Measurements from ENCODE around the gene INAFM2. TPM values are rescaled to one million over a fixed set of nuclear protein-coding genes. Genes with fewer than 3 reads are reported as not detected.
A peak's percentile ranks its signal among the peaks of the same experiment; 100 is the strongest.

INAFM2 gene
- total RNA-seq, 2 experiments from 2014 or later, result 15.0 to 16.9 TPM

- H3K27me3 Mint-ChIP-seq, result no peaks in the 10 kb centered on the region
- H3K4me3 Mint-ChIP-seq, result peak overlapping the region; percentile 95
- intact Hi-C loops (cut with micrococcal nuclease), result loop anchor here (1.0 kb wide), 1 partner anchor 31 kb away; no protein-coding TSS in a partner anchor
- POLR2A ChIA-PET, result interaction anchor here (1.3 to 4.1 kb wide), 4 partner anchors 13 to 33 kb away, joined by 4 to 37 read pairs (median 17); partner anchors contain the start of genes ANKRD63 and INAFM2
- DNase-seq (peak; percentile 80), ATAC-seq (peak; percentile 37)
- TF ChIP-seq, protein P1, sequence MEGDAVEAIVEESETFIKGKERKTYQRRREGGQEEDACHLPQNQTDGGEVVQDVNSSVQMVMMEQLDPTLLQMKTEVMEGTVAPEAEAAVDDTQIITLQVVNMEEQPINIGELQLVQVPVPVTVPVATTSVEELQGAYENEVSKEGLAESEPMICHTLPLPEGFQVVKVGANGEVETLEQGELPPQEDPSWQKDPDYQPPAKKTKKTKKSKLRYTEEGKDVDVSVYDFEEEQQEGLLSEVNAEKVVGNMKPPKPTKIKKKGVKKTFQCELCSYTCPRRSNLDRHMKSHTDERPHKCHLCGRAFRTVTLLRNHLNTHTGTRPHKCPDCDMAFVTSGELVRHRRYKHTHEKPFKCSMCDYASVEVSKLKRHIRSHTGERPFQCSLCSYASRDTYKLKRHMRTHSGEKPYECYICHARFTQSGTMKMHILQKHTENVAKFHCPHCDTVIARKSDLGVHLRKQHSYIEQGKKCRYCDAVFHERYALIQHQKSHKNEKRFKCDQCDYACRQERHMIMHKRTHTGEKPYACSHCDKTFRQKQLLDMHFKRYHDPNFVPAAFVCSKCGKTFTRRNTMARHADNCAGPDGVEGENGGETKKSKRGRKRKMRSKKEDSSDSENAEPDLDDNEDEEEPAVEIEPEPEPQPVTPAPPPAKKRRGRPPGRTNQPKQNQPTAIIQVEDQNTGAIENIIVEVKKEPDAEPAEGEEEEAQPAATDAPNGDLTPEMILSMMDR (IDR thresholded peaks at IDR 0.05), result peak; percentile 93
- no peaks in the 10 kb centered on the region for H3K9me3 Mint-ChIP-seq
- H3K4me1 Mint-ChIP-seq (ENCODE audit: low read depth), result peaks cover 40% of the 10 kb centered on the region
- no peaks in the 10 kb centered on the region for H3K36me3 Mint-ChIP-seq (ENCODE audit: low read depth)
- peak overlapping the region; percentile 97 for H3K27ac Mint-ChIP-seq
- CTCF ChIA-PET, result interaction anchor here (0.6 to 23.8 kb wide), 37 partner anchors 9 to 269 kb away, joined by 3 to 595 read pairs (median 4); partner anchors contain the start of genes ANKRD63, BAHD1, CCDC9B and INAFM2
These were observed 13.2 kb upstream of the INAFM2 start for GRCh38 chr15:40310001-40310959.

GRCh38 chr15:40310993-40311392, 12.5 kb upstream of the INAFM2 start:
- H3K4me1 Mint-ChIP-seq (ENCODE audit: low read depth), result peaks cover 37% of the 10 kb centered on the region
- H3K9me3 Mint-ChIP-seq, result no peaks in the 10 kb centered on the region
- ATAC-seq, result no peak
- H3K36me3 Mint-ChIP-seq (ENCODE audit: low read depth), result no peaks in the 10 kb centered on the region
- intact Hi-C loops (cut with micrococcal nuclease), result loop anchor here (1.0 kb wide), 1 partner anchor 32 kb away; no protein-coding TSS in a partner anchor
- POLR2A ChIA-PET, result interaction anchor here (3.9 kb wide), 1 partner anchor 33 kb away, joined by 22 read pairs; no protein-coding TSS in a partner anchor
- no peak overlapping the region for H3K4me3 Mint-ChIP-seq
- no peak for DNase-seq
- no peaks in the 10 kb centered on the region for H3K27me3 Mint-ChIP-seq
- no peak overlapping the region for H3K27ac Mint-ChIP-seq
- TF ChIP-seq, protein P1 (IDR thresholded peaks at IDR 0.05), result no peak
- CTCF ChIA-PET, result interaction anchor here (0.7 to 23.8 kb wide), 16 partner anchors 10 to 271 kb away, joined by 3 to 595 read pairs (median 8); partner anchors contain the start of genes ANKRD63, CCDC9B and INAFM2

- TF ChIP-seq, protein P1 (IDR thresholded peaks at IDR 0.05), result no peak
- no peaks in the 10 kb centered on the region for H3K9me3 Mint-ChIP-seq
- H3K36me3 Mint-ChIP-seq (ENCODE audit: low read depth), result no peaks in the 10 kb centered on the region
- ATAC-seq, result no peak
- H3K4me3 Mint-ChIP-seq, result no peak overlapping the region
- no peak overlapping the region for H3K27ac Mint-ChIP-seq
- H3K27me3 Mint-ChIP-seq, result no peaks in the 10 kb centered on the region
- ChIA-PET POLR2A (interaction anchor here (0.9 to 1.4 kb wide), 3 partner anchors 13 to 273 kb away, joined by 3 to 5 read pairs (median 4); partner anchors contain the start of gene SRP14), CTCF (interaction anchor here (1.3 to 23.8 kb wide), 9 partner anchors 8 to 273 kb away, joined by 3 to 595 read pairs (median 8); partner anchors contain the start of genes CCDC9B and INAFM2)
- no peak for DNase-seq
- H3K4me1 Mint-ChIP-seq (ENCODE audit: low read depth), result peaks cover 30% of the 10 kb centered on the region
- intact Hi-C loops (cut with micrococcal nuclease), result no loop called here
These were observed 10.9 kb upstream of the INAFM2 start for GRCh38 chr15:40312370-40313158.

- TF ChIP-seq, protein P1 (IDR thresholded peaks at IDR 0.05), result no peak
- Mint-ChIP-seq H3K27me3 (no peaks in the 10 kb centered on the region), H3K4me1 (ENCODE audit: low read depth) (peaks cover 29% of the 10 kb centered on the region), H3K27ac (no peak overlapping the region), H3K36me3 (ENCODE audit: low read depth) (no peaks in the 10 kb centered on the region), H3K9me3 (no peaks in the 10 kb centered on the region), H3K4me3 (no peak overlapping the region)
- ChIA-PET CTCF (interaction anchor here (0.7 to 23.8 kb wide), 6 partner anchors 7 to 128 kb away, joined by 3 to 595 read pairs (median 80); partner anchors contain the start of genes CCDC9B and INAFM2), POLR2A (interaction anchor here (0.7 to 1.4 kb wide), 3 partner anchors 9 to 274 kb away, joined by 3 to 5 read pairs (median 4); partner anchors contain the start of gene SRP14)
- DNase-seq, result peak; percentile 60
- ATAC-seq, result peak; percentile 35
- intact Hi-C loops (cut with micrococcal nuclease), result no loop called here
These were observed 9.7 kb upstream of the INAFM2 start for GRCh38 chr15:40313531-40314398.
